Hindlimb muscle (tissue), 1 donor: ENCODE measurements around the gene MAFG. TPM values are rescaled to one million over a fixed set of nuclear protein-coding genes. Genes with fewer than 3 reads are reported as not detected.
"Not testable (repeated sequence)": the region's sequence is repeated elsewhere in the genome, so short reads cannot be mapped to it uniquely, and the experiment has no call there.

Source experiments
- DNase-seq: peaks from one replicate; pipeline ENCODE4 v3.0.0-alpha.2; 2013
- polyA plus RNA-seq: library from polyadenylated mRNA; unstranded; fragments of 120-200 nt; gene quantifications from one replicate; pipeline ENCODE4 v1.2.1, GENCODE V29; 2013; ENCODE audit not compliant: insufficient read length

Gene MAFG
- polyA plus RNA-seq, 1 donor, result 16.3 TPM

GRCh38 chr17:81922566-81923301 lies 4.8 kb downstream of the MAFG start:
- DNase-seq, result no peak

DNA sequence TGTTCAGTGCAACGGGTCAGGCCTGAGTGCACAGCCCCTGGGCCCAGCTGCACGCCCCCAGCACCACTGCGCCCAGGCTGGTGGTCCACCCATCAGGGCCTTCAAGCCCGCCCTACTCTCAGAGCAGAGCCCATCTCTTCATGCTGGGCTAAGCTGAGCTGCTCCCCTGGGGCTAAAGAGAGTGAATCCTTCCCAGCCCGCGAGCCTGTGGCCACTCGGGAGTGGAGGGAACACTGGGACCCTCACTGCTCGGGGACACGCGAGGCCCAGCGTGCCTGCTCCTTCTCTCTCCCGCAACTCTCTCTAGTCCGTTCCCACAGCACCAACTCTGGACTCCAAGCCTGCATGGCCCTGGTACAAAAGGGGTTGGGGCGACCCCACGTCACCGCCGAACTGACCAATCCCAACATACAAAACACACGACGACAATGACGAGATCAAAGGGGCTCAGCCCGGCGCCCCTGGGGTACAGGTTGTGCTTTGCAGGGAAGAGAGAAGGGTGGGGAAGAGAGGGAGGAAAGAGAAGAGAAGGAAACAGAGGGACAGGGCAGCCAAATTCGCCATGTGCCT lies 5.5 kb downstream of the MAFG start:
- no peak for DNase-seq

GRCh38 chr17:81921537-81921862 lies 6.0 kb downstream of the MAFG start:
- no peak for DNase-seq

DNA sequence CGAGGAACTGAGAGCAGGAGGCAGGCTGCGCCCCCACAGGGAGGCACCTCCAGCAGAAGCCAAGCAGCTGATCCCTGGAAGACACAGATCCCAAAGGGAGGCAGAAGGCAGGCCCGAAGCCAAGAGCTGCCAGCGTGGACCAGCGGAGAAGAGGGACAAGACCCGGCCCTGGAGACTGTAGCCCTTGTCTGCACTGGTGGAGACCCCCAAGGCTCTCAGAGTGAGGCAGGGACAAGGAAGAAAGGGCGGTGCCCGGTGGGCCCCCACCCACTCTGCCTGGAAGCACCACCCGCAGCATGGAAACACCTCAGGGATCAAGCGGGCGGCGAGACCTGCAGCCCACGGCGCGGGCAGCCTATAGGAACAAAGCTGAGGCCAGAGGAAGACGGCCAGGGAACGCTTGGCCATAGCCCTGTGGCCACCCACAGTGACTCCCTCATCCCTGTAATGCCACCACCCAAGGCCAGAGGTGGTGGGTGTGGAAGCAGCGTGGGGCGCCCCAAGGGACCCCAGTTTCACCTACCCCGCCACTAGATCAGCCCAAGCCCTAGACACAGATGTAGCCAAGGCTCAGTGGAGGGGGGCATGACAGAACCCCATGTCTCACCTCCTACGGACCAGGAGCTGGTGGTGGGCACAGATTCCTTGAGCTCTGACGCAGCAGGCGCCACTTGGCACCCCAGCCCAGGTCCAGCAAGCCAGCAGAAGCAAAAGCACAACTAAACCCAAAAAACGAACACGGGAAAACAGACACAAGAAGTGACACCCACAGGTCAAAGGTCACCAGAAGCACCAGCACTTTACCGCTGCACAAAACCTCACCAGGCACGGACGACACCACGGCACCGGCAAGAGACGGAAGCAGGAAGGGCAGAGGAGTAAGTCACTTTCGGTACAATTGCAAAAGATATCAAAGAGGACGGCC lies 6.7 kb downstream of the MAFG start:
- no peak for DNase-seq

GRCh38 chr17:81918832-81919545 lies 8.5 kb downstream of the MAFG start:
- DNase-seq, result no peak

- not testable (repeated sequence) for DNase-seq
These were observed 9.2 kb downstream of the MAFG start for GRCh38 chr17:81918333-81918669.

DNA sequence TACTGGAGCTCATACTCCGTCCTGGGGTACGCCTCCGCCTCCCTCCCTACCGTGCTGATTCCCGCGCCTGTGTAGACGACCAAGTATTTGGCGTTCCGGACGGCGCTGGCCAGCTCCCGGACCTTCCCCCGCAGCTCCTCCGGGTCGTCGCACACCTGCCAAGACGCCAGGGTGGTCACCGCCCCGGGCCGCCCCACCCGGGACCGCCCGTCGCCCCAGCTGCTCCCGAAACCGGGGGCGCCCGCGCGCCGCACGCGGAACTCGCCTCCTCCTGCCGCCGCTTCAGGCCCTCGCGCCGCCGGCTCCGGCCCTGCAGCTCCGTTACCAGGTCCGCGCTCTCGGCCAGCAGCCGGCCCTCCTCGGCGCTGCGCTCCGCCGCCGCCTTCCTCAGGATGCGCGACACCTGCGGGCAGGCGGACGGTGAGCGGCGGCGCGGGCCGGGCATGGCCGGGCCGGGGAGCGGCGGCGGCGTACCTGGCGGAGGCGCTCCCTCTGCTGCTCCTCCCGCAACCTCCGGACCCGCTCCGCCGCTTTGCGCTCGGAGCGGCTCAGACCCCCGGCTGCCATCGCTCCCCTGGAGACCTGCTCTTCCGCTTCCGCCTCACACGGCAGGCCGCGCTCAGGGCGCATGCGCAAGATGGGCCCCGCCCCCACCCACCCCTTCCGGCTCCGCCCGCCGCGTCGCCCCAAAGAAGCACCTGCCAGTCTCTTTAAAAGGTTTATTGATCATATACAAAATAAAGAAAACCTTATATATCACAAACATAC lies 9.8 kb downstream of the MAFG start, which contains the start of gene SIRT7:
TSS of gene SIRT7 (minus strand) at position 612 of the 768 bp plus-strand sequence. CDS start at position 567, 45 bp downstream.
- peak; percentile 80 for DNase-seq

GRCh38 chr17:81916234-81917001 lies 11.1 kb downstream of the MAFG start:
- no peak for DNase-seq

GRCh38 chr17:81915331-81915730 lies 12.2 kb downstream of the MAFG start:
- no peak for DNase-seq

DNA sequence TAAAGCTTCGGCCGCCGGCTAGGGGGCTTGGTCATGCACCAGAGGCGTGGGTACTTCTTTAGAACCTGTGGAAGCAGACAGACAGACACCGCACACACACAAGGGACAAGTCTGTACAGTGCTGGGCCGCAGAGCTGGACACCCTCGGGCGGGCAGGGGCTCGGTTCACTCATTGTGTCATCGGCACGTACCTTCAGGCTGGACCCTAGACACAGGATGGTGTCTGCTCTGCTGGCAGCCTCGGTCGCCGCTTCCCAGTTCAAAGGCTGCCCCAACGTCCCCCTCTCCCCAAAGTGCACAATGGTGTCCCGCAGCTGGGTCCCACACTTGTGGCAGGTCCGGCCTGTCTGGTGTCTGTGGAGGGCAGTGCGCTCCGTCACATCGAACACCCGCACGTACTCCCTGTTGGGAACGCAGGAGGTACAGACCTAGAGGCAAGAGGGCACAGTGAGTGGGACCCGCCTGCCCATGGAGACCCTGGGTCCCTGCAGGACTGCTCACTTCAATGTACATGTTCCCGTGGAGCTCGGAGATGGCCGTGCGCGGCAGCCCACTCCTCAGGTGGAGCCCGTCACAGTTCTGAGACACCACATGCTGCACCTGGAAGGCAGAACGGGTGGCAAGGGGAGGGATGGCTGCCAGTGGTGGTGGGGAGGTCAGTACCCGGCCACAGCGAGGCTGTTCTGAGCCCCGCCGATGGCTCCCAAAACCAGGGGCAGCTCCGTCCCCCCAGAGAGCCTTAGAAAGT lies 13.3 kb downstream of the MAFG start:
- no peak for DNase-seq

GRCh38 chr17:81913394-81914102 lies 14.0 kb downstream of the MAFG start:
- DNase-seq, result no peak

DNA sequence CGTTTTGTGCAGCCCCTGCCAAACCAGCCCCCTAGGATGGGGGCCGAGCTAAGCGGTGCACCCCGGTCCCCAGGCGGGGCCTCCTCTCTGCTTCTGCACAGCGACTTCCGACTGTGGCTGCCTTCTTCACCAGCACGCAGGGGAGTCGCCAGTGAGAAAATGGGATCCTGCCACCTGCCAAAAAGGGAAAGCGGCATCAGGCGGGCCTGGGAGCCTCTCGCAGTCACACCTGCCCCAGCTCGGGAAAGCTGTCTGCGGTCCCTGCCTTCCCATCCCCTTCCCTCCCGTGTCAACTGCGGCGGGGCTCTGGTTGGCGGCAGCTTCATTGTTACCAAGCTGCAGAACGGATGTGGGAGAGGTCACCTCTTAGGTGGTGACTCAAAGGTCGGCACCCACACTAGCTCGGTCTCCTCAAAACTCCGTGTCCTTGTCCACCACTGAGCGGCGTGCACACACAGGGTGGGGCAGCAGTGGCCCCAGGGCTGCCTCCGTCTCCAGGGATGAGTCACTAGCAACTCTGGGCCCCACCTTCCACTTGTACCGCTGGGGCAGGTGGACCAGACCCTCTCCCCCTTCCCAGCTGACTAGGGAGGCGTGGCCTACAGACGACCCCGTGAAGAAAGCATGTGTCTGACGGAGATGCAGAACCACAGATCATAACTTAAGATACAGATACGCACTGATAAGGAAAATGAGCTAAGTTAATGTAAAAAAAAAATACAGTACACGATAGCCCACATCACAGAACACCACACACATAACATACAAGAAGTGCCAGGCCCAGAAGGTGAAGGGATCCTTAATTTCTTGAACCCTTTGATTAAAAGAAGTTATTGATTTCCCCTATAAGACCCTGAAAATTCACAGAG lies 14.9 kb downstream of the MAFG start:
- no peak for DNase-seq

DNA sequence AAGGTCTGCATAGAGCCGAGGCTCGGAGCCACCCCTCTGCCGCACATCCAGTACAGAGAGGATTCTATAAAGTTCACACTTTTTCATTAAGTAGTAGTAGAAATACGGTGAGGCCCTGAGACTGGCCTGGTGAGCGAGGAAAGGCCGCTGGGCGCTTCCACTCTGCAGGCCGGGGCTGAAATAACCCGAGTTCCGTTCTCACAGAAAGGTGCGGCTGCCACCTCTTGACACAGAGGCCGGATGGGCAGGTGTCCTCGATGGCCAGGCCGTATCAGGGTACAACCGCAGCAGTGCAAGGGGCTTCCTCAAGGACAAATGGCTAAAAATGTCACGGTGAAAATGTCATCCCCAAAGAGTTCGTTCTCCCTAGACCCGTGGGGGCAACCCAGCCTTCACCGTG lies 15.6 kb downstream of the MAFG start:
- no peak for DNase-seq

- peak; percentile 87 for DNase-seq
These were observed 16.1 kb downstream of the MAFG start, which contains the start of gene PCYT2 for GRCh38 chr17:81911277-81911961. Gene PCYT2 (minus strand): TSS chr17:81911399. CDS start chr17:81911355, 44 bp downstream.

DNA sequence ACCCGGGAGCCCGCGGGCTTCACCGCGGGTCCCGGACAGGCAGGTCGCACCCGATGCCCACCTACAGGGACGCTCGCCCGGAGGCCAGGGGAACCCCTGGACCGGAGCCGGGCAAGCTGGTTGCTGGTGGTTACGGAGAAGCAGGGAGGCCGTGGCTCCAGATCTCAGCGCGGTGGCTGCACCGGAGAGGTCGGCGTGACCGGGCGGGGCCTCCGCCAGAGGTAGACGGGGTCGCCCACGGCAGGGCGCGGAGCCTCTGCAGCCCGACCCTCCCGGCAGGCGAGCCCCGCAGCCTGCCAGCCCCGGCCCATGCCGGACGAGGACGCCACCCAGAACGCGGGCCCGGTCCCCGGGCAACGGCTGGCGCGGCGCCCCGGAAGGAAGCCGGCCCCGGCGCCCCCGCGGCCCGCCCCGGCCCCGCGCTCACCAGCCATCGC lies 16.7 kb downstream of the MAFG start:
- no peak for DNase-seq

GRCh38 chr17:81909966-81910839 lies 17.3 kb downstream of the MAFG start:
- DNase-seq, result no peak

DNA sequence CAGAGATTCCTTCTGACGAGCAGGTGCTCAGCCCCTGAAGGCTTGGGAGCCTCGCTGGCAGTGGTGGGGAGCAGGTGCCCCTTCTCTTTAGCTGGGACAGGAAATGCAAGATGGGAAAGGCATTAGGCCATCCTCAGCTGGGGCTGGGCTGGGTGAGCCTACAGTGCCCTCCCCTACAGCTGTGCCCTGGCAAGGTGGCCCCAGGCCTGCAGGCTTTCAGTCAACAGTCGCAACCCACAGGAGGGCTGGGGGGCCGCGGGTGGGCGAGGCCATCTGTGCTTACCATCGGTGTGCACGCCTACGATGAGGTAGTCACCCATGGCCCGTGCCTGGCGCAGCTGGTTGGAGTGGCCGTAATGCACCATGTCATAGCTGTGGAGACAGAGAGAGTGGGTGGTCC lies 18.3 kb downstream of the MAFG start:
- no peak for DNase-seq
